GM12865 (cell line): ENCODE results near the gene ZBTB42.
"Not testable (repeated sequence)": the region's sequence is repeated elsewhere in the genome, so short reads cannot be mapped to it uniquely, and the experiment has no call there.

ENCODE experiments used
- DNase-seq: peaks from one replicate; pipeline ENCODE4 v3.0.0; 2010; ENCODE audit warnings: low read depth
- H3K4me3 ChIP-seq: 2 replicates; pipeline ENCODE4 v1.5.1; 2011; ENCODE audit warnings: mild to moderate bottlenecking, low read depth, low read length, control low read depth
- TF ChIP-seq, protein P1 (sequence below): IDR thresholded peaks from 2 replicates; pipeline ENCODE4 v1.5.1; 2011; ENCODE audit warnings: low read length, control low read depth, low read depth, inconsistent platforms; ENCODE audit not compliant: insufficient read depth; ENCODE audit errors: missing control alignments

Gene ZBTB42

DNA sequence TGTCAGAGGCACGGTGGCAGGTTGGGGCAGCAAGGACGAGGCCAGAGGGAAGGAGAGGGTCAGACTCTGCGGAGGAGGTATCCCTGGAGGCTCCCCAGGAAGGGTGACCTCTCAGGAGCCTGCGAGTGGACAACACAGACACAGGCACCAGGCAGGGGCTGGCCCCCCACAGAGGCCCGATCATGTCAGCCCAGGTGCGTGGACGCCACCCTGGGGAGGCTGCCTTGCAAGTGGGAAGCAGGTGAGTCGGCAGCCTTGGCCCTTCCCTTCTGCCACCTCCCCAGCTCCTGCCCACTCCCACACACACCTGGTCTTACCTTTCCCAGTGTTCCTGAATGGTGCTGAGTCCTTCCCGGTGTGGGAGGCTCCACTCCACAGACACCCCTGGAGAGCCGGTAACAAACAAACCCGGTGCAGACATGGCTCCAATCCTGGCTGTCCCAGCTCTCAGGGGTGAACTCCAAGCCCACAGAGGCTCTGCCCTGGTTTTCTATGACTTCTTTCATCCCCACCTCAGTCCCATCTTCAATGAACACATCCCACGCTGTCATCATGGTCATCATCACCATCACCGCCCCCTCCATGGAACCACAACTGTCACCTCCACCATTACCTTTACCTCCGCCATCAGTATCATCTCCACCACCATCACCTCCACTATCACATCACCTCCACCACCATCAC lies 5.2 kb downstream of the ZBTB42 start:
- DNase-seq, result no peak
- TF ChIP-seq, protein P1, sequence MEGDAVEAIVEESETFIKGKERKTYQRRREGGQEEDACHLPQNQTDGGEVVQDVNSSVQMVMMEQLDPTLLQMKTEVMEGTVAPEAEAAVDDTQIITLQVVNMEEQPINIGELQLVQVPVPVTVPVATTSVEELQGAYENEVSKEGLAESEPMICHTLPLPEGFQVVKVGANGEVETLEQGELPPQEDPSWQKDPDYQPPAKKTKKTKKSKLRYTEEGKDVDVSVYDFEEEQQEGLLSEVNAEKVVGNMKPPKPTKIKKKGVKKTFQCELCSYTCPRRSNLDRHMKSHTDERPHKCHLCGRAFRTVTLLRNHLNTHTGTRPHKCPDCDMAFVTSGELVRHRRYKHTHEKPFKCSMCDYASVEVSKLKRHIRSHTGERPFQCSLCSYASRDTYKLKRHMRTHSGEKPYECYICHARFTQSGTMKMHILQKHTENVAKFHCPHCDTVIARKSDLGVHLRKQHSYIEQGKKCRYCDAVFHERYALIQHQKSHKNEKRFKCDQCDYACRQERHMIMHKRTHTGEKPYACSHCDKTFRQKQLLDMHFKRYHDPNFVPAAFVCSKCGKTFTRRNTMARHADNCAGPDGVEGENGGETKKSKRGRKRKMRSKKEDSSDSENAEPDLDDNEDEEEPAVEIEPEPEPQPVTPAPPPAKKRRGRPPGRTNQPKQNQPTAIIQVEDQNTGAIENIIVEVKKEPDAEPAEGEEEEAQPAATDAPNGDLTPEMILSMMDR, result no peak
- H3K4me3 ChIP-seq, result no peak overlapping the region

DNA sequence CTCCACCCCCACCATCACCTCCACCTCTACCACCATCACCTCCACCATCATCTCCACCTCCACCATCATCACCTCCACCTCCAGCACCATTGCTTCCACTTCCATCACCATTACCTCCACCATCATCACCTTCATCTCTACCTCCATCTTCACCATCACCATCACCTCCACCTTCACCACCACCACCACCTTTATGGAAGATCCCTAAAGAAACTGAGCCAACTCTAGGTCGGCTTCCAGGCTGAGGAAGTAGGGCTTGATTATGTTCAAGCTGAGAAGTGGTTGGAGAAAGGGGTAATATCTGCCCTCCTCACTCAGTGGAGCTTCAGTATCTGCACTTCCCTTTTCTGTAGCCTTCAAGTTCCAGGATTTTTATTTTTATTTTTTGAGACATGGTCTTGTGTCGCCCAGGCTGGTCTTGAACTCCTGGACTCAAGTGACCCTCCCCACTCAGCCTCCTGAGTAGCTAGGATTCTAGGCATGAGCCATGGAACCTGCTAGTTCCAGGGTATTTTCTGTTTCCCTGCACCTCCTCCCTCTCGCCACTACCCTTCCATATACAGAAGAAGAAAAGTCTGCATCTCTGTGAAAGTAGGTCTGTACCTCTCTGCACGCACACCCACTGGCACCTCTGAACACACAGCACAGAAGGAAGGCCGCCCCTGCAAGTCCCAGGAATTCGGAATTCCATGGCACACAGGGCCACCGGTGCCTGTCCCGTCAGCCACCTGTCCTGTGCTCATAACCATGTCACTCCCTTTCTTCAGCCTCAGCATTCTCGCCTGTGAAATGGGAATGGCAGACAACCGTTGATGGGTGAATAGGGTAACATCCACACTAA lies 5.9 kb downstream of the ZBTB42 start:
- TF ChIP-seq, protein P1, result no peak
- H3K4me3 ChIP-seq, result no peak overlapping the region
- DNase-seq, result no peak

DNA sequence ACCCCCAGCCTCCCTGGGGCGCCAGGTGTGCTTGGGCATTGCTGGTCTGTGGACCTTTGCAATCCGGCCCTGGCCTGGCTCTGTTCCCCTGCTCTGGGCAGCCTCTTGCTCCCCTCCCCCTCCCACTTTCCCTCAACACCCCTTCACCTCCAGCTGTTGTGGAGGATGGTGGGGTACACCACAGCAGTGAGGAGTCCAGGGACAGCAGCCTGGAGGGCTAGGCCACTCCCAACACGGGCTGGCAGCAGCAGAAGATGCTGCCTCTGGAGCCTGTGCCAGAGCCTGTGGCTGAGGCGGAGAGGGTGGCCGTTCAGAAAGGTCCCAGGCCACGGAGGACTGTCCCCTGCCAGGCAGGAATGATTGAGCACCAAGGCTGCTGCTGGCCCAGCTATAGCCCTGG lies 7.6 kb downstream of the ZBTB42 start:
- TF ChIP-seq, protein P1, result no peak
- DNase-seq, result no peak
- H3K4me3 ChIP-seq, result no peak overlapping the region

DNA sequence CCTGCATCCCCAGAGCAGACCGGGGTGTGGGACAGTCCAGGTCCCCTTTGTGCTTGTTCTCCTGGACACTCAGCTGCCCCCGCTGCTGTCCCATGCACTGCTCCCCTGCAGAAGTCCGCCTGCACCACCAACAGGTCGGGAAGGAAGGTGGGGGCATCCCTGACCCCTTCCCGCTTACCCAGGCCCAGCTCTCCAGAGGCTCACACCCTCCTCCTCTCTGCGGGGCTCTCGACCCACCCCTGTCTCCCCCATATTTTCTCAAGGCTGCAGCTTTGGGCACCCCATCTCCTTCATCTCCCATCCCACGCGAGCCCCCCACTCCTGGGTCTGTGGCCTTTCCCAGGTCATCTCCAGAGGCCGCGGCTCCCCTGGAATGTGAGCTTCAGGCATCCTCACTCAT lies 9.4 kb downstream of the ZBTB42 start:
- TF ChIP-seq, protein P1, result no peak
- no peak overlapping the region for H3K4me3 ChIP-seq
- no peak for DNase-seq

DNA sequence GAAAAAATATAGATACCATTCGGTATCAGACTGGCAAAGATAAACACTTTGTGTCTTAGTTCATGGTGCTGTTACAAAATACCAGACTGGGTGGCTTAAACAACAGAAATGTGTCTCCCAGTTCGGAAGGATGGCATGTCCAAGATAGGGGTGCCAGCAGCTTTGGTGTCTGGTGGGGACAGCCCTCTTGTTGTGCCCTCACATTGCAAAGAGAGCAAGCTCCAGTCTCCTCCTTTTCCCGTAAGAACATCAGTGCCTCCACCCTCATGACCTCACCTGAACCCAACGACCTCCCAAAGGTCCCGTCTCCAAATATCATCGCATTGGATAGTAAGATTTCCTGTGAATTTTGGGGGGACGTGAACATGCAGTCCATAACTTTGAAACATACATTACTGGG lies 12.4 kb downstream of the ZBTB42 start:
- no peak overlapping the region for H3K4me3 ChIP-seq
- TF ChIP-seq, protein P1, result no peak
- DNase-seq, result no peak

DNA sequence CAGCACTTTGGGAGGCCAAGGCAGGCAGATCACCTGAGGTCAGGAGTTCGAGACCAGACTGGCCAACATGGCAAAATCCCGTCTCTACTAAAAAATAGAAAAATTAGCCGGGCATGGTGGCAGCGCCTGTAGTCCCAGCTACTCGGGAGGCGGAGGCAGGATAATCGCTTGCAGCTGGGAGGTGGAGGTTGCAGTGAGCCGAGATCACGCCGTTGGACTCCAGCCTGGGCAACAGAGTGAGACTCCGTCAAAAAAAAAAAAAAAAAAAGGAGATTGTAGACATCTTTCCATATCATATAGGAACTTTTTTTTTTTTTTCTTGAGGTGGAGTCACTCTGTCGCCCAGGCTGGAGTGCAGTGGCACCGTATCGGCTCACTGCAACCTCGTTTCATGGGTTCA lies 13.8 kb downstream of the ZBTB42 start:
- peak overlapping the region; percentile 87 for H3K4me3 ChIP-seq
- not testable (repeated sequence) for DNase-seq

DNA sequence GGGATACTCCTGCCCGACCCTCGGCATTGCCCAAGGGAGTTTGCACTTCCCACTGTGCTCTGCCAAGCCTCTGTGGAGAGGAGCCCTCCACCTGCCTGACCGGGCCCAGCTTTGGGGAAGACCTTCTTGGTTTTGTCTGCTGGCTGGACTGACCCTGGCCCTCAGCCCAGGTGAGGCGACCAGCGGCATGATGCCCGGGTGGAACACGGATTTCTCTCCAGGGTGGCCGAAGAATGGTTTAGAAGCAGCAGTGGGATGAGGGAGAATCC lies 15.6 kb downstream of the ZBTB42 start:
- TF ChIP-seq, protein P1, result no peak
- DNase-seq, result no peak
- H3K4me3 ChIP-seq, result peak overlapping the region; percentile 87
